Fibroblast of pulmonary artery (primary cell): ENCODE results near the gene VEPH1.

Experiments
- DNase-seq: peaks from one replicate; pipeline ENCODE4 v3.0.0-alpha.2; 2010; ENCODE audit warnings: low read depth
- H3K4me3 ChIP-seq: replicated peaks from 2 replicates; pipeline ENCODE4 v1.5.1; 2011; ENCODE audit warnings: low read depth, mild to moderate bottlenecking, control low read depth, low read length, moderate library complexity
- CTCF ChIP-seq: IDR thresholded peaks from 2 replicates; pipeline ENCODE4 v1.5.1; 2011; ENCODE audit warnings: mild to moderate bottlenecking, control low read depth, low read length, inconsistent platforms; ENCODE audit errors: missing control alignments

The VEPH1 gene

DNA sequence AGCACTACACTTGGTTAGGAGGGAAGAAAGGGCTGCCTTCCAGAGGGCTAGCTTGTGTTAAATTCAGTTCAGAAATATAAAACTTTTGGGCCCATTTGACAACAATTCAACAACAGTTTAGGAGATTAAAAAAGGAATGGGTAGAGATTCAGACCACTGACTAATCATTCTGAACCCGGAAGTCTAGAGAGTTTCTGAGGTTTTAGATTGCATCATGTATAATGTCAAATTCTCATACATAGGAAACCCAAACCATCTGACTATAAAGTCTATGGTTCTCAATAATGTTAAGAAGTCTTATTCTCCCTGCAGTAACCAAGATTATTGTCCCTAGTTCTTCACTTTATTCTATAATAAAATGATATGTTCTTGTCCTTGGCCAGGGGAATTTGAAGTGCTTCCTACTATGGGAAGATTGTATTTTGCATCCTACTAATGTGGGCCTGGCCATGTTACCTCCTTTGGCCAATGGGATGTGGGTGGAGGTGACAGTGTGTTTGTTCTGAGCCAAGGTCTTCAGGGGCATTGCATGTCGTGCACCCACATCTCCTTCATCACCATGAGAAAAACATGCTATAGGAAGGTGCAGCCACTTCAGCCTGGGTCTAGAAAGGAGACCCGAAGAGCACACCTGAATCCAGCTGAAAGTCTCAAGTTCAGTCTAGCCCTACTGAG is 276.9 kb downstream of the VEPH1 start:
- H3K4me3 ChIP-seq, result no peak overlapping the region
- no peak for TF ChIP-seq CTCF
- DNase-seq, result peak; percentile 42

GRCh38 chr3:157225001-157225400 is 278.2 kb downstream of the VEPH1 start:
- H3K4me3 ChIP-seq, result no peak overlapping the region
- DNase-seq, result no peak
- TF ChIP-seq CTCF, result no peak

- no peak overlapping the region for H3K4me3 ChIP-seq
- DNase-seq, result no peak
- no peak for TF ChIP-seq CTCF
Measured at GRCh38 chr3:157220883-157221282, 282.3 kb downstream of the VEPH1 start.

DNA sequence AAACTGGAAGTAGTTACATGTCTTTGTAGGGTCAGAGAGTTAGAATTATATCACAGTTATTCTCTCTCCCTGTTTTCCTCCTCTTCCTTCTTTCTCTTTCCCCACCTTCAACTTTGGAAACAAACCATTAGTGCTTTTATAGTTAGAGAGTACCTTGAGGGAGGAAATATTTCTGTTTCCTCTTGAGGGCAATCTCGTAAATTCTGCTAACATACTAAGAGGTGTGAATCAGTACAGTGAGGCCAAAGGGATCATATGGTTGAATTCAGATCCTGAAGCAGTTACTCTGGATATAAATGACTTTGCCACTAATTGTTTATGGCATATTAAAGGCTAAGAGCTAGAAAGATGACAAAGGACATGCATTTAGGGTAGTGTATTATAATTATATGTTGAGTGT is 283.0 kb downstream of the VEPH1 start:
- no peak overlapping the region for H3K4me3 ChIP-seq
- DNase-seq, result no peak
- no peak for TF ChIP-seq CTCF

GRCh38 chr3:157219215-157219614 is 284.0 kb downstream of the VEPH1 start:
- no peak for DNase-seq

More at GRCh38 chr3:157219215-157219614, 284.0 kb downstream of the VEPH1 start:
- no peak for TF ChIP-seq CTCF
- H3K4me3 ChIP-seq, result no peak overlapping the region
